Measurements from ENCODE around the gene PTCD2. TPM values are rescaled to one million over a fixed set of nuclear protein-coding genes. Genes with fewer than 3 reads are reported as not detected.
A peak's percentile ranks its signal among the peaks of the same experiment; 100 is the strongest.

The PTCD2 gene
- total RNA-seq, 2 donors from 2014 or later: 2.6 to 3.9 TPM

DNA sequence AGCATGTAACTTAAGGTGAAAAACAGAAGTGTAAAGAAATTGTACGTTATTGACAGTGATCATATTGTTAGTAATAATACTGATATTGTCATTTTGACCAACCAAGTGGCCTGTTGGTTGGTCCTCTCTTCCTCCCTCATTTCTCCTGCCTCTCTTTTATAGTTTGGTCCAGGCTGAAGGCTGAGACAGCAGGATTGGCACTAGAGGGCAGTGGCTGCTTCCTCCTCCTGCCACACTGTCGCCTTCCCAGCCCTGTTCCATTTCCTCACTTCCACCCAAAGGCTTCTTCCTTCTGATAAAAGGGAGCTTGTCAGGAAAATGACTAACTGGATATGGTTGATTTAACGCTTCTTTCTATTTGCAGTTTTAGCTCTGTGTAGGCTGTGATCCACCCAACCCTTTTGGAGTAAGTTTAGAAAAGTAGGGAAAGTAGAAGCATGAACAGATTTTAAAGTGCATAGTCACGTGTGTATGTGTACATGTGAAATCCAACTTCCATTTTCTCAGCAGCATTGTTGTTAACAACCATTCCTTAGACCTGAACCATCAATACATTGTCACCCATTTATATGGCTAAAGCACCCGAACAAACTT, 35.6 kb downstream of the PTCD2 start:
- no peak for ATAC-seq
- WGBS, 2 donors: 73 to 77% methylated on average over 5 of the region's 5 CpGs
- Histone ChIP-seq H3K9me3 (no peaks in the 10 kb centered on the region), H3K27ac (no peak overlapping the region), H3K4me3 (no peak overlapping the region), H3K36me3 (replicated peaks in 1 of 2; ENCODE audit: insufficient read depth in 1 of 2, low read depth in 2 of 2) (no peaks in the 10 kb centered on the region), H3K27me3 (no peaks in the 10 kb centered on the region), H3K4me1 (no peaks in the 10 kb centered on the region)
- DNase-seq: peak in 1 of 4 donors; percentile 14
- intact Hi-C loops (cut with DNase I): no loop called here
- TF ChIP-seq, protein P1, sequence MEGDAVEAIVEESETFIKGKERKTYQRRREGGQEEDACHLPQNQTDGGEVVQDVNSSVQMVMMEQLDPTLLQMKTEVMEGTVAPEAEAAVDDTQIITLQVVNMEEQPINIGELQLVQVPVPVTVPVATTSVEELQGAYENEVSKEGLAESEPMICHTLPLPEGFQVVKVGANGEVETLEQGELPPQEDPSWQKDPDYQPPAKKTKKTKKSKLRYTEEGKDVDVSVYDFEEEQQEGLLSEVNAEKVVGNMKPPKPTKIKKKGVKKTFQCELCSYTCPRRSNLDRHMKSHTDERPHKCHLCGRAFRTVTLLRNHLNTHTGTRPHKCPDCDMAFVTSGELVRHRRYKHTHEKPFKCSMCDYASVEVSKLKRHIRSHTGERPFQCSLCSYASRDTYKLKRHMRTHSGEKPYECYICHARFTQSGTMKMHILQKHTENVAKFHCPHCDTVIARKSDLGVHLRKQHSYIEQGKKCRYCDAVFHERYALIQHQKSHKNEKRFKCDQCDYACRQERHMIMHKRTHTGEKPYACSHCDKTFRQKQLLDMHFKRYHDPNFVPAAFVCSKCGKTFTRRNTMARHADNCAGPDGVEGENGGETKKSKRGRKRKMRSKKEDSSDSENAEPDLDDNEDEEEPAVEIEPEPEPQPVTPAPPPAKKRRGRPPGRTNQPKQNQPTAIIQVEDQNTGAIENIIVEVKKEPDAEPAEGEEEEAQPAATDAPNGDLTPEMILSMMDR (IDR thresholded peaks at IDR 0.05): peak in 2 of 7 experiments; percentile 14 to 27
- no peak for TF ChIP-seq POLR2A (IDR thresholded peaks at IDR 0.05)

DNA sequence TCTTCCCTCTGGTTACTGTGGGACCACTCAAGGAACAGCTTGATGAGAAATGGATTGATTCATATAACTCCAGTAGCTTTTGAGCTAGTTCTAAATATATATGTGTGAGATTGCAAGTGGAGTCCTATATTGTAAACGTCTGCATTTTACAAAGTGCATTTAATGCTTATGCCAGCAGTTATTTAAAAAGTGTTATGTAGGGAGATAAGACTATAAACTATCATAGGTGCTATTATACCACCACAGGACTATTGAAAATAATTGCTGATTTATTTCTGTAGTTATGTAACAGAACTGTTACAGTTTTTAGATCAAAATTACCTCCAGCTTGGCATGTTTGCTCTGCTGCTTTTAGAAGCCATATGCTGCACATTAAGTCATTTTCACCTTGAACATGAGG, 36.2 kb downstream of the PTCD2 start:
- 47 to 54% methylated on average over 1 of the region's 1 CpG for WGBS, 2 donors
- intact Hi-C loops (cut with DNase I): no loop called here

DNA sequence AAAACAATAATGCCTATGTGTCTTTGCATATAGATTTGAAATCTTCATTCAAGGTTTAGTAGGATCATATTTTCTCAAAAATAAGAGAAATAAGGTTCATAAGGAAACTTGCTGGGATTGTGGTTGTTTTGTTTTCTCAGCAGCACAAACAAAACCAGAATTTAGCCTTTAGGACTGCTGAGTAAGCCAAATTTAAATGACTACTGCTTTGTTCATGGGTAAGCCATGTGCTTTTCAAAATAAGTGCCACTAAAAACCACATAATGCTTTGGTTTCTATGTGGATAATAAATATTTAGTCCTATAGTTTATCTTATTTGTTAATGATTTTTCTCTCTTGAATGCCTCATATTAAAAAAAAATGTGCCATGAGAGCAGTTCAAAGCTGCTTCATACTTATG, 38.8 kb downstream of the PTCD2 start:
- Histone ChIP-seq H3K4me1 (no peaks in the 10 kb centered on the region), H3K27me3 (no peaks in the 10 kb centered on the region)
- intact Hi-C loops (cut with DNase I): no loop called here

More for the DNA sequence above, 36.2 kb downstream of the PTCD2 start:
- DNase-seq (no peak), ATAC-seq (no peak)
- Histone ChIP-seq H3K27ac (no peak overlapping the region), H3K4me1 (no peaks in the 10 kb centered on the region), H3K27me3 (no peaks in the 10 kb centered on the region), H3K4me3 (no peak overlapping the region), H3K36me3 (replicated peaks in 1 of 2; ENCODE audit: insufficient read depth in 1 of 2, low read depth in 2 of 2) (no peaks in the 10 kb centered on the region), H3K9me3 (no peaks in the 10 kb centered on the region)
- TF ChIP-seq, protein P1 (IDR thresholded peaks at IDR 0.05): no peak
- TF ChIP-seq POLR2A (IDR thresholded peaks at IDR 0.05): no peak

DNA sequence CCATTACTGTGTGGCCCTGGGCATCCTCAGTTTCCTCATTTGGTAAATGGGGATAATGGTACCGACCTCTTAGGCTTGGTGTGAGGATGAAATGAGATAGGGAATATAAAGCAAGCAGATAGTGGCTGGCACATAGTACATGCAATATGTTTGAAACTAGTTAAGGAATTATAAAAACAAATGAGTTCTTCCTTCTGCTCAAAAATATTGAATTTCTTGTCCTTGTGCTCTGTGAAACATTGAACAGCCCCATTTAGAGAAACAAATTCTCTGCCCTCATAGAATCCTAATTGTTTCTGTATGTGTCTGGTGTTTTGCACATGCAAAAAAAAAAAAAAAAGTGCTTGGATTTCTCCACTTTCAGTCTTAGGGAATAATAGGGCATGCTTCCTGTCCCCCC, 39.7 kb downstream of the PTCD2 start:
- ATAC-seq (no peak), DNase-seq (no peak)
- no peak overlapping the region for H3K4me3 ChIP-seq
- no peak overlapping the region for H3K27ac ChIP-seq
- no peaks in the 10 kb centered on the region for H3K4me1 ChIP-seq
- no peaks in the 10 kb centered on the region for H3K9me3 ChIP-seq
- no peaks in the 10 kb centered on the region for H3K36me3 ChIP-seq (replicated peaks in 1 of 2; ENCODE audit: insufficient read depth in 1 of 2, low read depth in 2 of 2)
- intact Hi-C loops (cut with DNase I): no loop called here
- TF ChIP-seq POLR2A (IDR thresholded peaks at IDR 0.05): no peak
- TF ChIP-seq, protein P1 (IDR thresholded peaks at IDR 0.05): no peak
- 96 to 100% methylated on average over 1 of the region's 1 CpG for WGBS, 2 donors
- no peaks in the 10 kb centered on the region for H3K27me3 ChIP-seq

More for the DNA sequence above, 38.8 kb downstream of the PTCD2 start:
- Histone ChIP-seq H3K27ac (no peak overlapping the region), H3K36me3 (replicated peaks in 1 of 2; ENCODE audit: insufficient read depth in 1 of 2, low read depth in 2 of 2) (no peaks in the 10 kb centered on the region), H3K9me3 (no peaks in the 10 kb centered on the region), H3K4me3 (no peak overlapping the region)
- ATAC-seq (no peak), DNase-seq (no peak)
- TF ChIP-seq, protein P1 (IDR thresholded peaks at IDR 0.05): no peak
- TF ChIP-seq POLR2A (IDR thresholded peaks at IDR 0.05): no peak

DNA sequence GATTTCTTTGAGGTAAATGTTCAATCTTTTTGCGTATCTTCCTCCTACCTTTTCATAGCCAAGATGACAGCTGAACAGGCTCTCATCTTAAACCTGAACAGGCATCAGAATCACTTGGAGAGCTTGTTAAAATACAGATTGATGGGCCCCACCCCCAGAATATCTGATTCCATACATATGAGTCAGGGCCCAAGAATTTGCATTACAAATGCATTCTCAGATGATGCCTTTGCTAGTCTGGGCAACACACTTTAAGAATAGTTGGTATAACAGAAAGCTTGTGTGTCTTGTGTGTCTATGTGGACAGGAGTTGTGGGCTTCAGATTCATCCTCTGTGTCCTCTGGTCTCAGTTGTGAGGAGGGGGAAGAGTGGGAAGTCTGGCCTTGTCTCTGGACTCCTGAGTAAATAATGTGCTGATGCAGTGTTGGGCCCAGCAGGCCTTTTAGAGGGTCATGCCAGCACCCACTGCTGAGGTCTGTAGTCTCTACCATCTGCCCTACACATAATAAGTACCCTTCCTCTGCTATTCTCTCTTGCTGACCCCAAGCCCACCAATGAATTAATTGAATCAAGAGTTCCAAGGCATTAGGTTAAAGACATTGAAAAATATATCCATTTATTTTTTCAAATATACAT, 43.1 kb downstream of the PTCD2 start:
- DNase-seq (no peak), ATAC-seq (no peak)
- Histone ChIP-seq H3K9me3 (no peaks in the 10 kb centered on the region), H3K4me3 (no peak overlapping the region), H3K4me1 (no peaks in the 10 kb centered on the region), H3K27me3 (no peaks in the 10 kb centered on the region), H3K27ac (no peak overlapping the region), H3K36me3 (replicated peaks in 1 of 2; ENCODE audit: insufficient read depth in 1 of 2, low read depth in 2 of 2) (no peaks in the 10 kb centered on the region)
- TF ChIP-seq, protein P1 (IDR thresholded peaks at IDR 0.05): no peak
- no peak for TF ChIP-seq POLR2A (IDR thresholded peaks at IDR 0.05)
- WGBS, 2 donors: 94 to 96% methylated on average over 1 of the region's 1 CpG
- intact Hi-C loops (cut with DNase I): no loop called here

All from body of pancreas (tissue), 4 donors.